Neural cell (in vitro differentiated cells): ENCODE results near the gene RPRD1B.

Experiments used
- CTCF ChIP-seq: fragments of 450-650 bp; IDR thresholded peaks from 2 replicates; pipeline ENCODE4 v1.5.1; 2014; ENCODE audit warnings: antibody characterized with exemption, mild to moderate bottlenecking, moderate library complexity; ENCODE audit not compliant: poor library complexity, severe bottlenecking
- EP300 ChIP-seq: fragments of 450-650 bp; conservative IDR thresholded peaks from 2 replicates; pipeline ENCODE4 v1.6.1; 2014; ENCODE audit warnings: antibody characterized with exemption, mild to moderate bottlenecking, moderate library complexity; ENCODE audit not compliant: poor library complexity, severe bottlenecking
- EZH2 ChIP-seq: fragments of 200-600, 300-800 bp; shearing (Covaris generic), sonication (generic); IDR thresholded peaks from 2 replicates; pipeline ENCODE4 v1.6.1; 2014; ENCODE audit warnings: antibody characterized with exemption, low read length, borderline replicate concordance, mild to moderate bottlenecking; ENCODE audit not compliant: insufficient read depth, poor library complexity, severe bottlenecking
- MXI1 ChIP-seq: fragments of 450-650 bp; conservative IDR thresholded peaks from 2 replicates; pipeline ENCODE4 v1.6.1; 2014; ENCODE audit warnings: antibody characterized with exemption, mild to moderate bottlenecking; ENCODE audit not compliant: poor library complexity, severe bottlenecking
- POLR2AphosphoS5 ChIP-seq: IDR thresholded peaks from 2 replicates; pipeline ENCODE4 v1.6.1; 2012
- RAD21 ChIP-seq: fragments of 450-650 bp; conservative IDR thresholded peaks from 2 replicates; pipeline ENCODE4 v1.6.1; 2014; ENCODE audit warnings: antibody characterized with exemption, mild to moderate bottlenecking, moderate library complexity
- REST ChIP-seq: IDR thresholded peaks from 2 replicates; pipeline ENCODE4 v1.6.1; 2012; ENCODE audit warnings: borderline replicate concordance
- SMC3 ChIP-seq: fragments of 450-650 bp; conservative IDR thresholded peaks from 2 replicates; pipeline ENCODE4 v1.6.1; 2014; ENCODE audit warnings: antibody characterized with exemption, mild to moderate bottlenecking, moderate library complexity; ENCODE audit not compliant: poor library complexity
- TAF1 ChIP-seq: IDR thresholded peaks from 2 replicates; pipeline ENCODE4 v1.6.1; 2012; ENCODE audit warnings: low read depth

GRCh38 chr20:38073307-38074071 is 39.9 kb downstream of the RPRD1B start:
- no peak for TF ChIP-seq RAD21
- peak; percentile 50 for TF ChIP-seq CTCF
- TF ChIP-seq EZH2, result no peak
- TF ChIP-seq MXI1, result no peak
- TF ChIP-seq EP300, result no peak
- no peak for TF ChIP-seq REST
- no peak for TF ChIP-seq POLR2AphosphoS5
- no peak for TF ChIP-seq TAF1
- TF ChIP-seq SMC3, result peak; percentile 46
